Natural killer cell (primary cell): ENCODE data around the gene STARD3. TPM values are rescaled to one million over a fixed set of nuclear protein-coding genes. Genes with fewer than 3 reads are reported as not detected.

ENCODE experiments used
- ATAC-seq, 3 donors: fragments of 150-1000 bp in 2 of 3; fragments of 200-7000 bp in 1 of 3; cut with Tn5 transposase; 1 replicate in 1 of 3; 2 replicates in 2 of 3; pipeline ENCODE4 v1.10.0; 2021; ENCODE audit warnings: mild to moderate bottlenecking in 2 of 3, moderate library complexity in 2 of 3
- DNase-seq, 2 donors: peaks; one replicate each; pipeline versions ENCODE4 v3.0.0 to v3.0.0-alpha.2; 2013 to 2021; ENCODE audit warnings: mixed read lengths in 1 of 2
- H3K27ac ChIP-seq: one replicate; pipeline ENCODE4 v1.5.1; 2013; ENCODE audit warnings: mild to moderate bottlenecking, low read length
- H3K27me3 ChIP-seq: one replicate; pipeline ENCODE4 v1.6.1; 2013; ENCODE audit warnings: low read length; ENCODE audit not compliant: control insufficient read depth, insufficient read depth
- H3K36me3 ChIP-seq: one replicate; pipeline ENCODE4 v1.6.1; 2013; ENCODE audit warnings: low read length; ENCODE audit not compliant: control insufficient read depth, insufficient read depth
- H3K4me1 ChIP-seq: one replicate; pipeline ENCODE4 v1.6.1; 2013; ENCODE audit warnings: low read length; ENCODE audit not compliant: control insufficient read depth, insufficient read depth
- H3K4me3 ChIP-seq: one replicate; pipeline ENCODE4 v1.5.1; 2013; ENCODE audit warnings: low read length
- H3K9me3 ChIP-seq: one replicate; pipeline ENCODE4 v1.6.1; 2013; ENCODE audit warnings: low read length; ENCODE audit not compliant: control insufficient read depth, insufficient read depth
- H3K27ac Mint-ChIP-seq, 2 donors: one replicate each; pipeline ENCODE4 v1.8.0; 2022; ENCODE audit warnings: mild to moderate bottlenecking in 2 of 2, mixed read lengths in 2 of 2, moderate library complexity in 1 of 2
- H3K27me3 Mint-ChIP-seq, 2 donors: one replicate each; pipeline ENCODE4 v1.8.0; 2022; ENCODE audit warnings: low read depth in 2 of 2, mixed read lengths in 2 of 2
- H3K36me3 Mint-ChIP-seq: one replicate; pipeline ENCODE4 v1.8.0; 2022; ENCODE audit warnings: mixed read lengths
- H3K4me1 Mint-ChIP-seq, 2 donors: one replicate each; pipeline ENCODE4 v1.8.0; 2022; ENCODE audit warnings: mixed read lengths in 2 of 2
- H3K4me3 Mint-ChIP-seq: one replicate; pipeline ENCODE4 v1.8.0; 2022; ENCODE audit warnings: mild to moderate bottlenecking, moderate library complexity, mixed read lengths
- H3K9me3 Mint-ChIP-seq, 2 donors: one replicate each; pipeline ENCODE4 v1.8.0; 2022; ENCODE audit warnings: mixed read lengths in 2 of 2
- WGBS: methylation state at CpG from one replicate; pipeline ENCODE4 v1.1.7; 2013; ENCODE audit warnings: missing lambda C conversion rate; ENCODE audit not compliant: insufficient coverage; 5-methylcytosine and 5-hydroxymethylcytosine counted together
- intact Hi-C: fragments of 100-400 bp; cut with micrococcal nuclease; formaldehyde crosslinking; loops from one replicate; pipeline ENCODE4 v1.14.2; 2022
- total RNA-seq, 4 donors: library from RNA; stranded (reverse); fragments of 120-200 nt in 1 of 4; gene quantifications; one replicate each; pipeline versions ENCODE4 v1.2.3 to v1.2.4, GENCODE V29; 2013 to 2022
- TF ChIP-seq, protein P1 (sequence below): fragments of 200-600 bp; IDR thresholded peaks from one replicate; pipeline ENCODE4 v1.8.0; 2022; ENCODE audit warnings: antibody characterized with exemption

Gene STARD3
- total RNA-seq, 3 donors from 2014 or later (not counting 1 experiment from before 2014, with no cell fraction given): 97.1 to 115 (median 105) TPM

DNA sequence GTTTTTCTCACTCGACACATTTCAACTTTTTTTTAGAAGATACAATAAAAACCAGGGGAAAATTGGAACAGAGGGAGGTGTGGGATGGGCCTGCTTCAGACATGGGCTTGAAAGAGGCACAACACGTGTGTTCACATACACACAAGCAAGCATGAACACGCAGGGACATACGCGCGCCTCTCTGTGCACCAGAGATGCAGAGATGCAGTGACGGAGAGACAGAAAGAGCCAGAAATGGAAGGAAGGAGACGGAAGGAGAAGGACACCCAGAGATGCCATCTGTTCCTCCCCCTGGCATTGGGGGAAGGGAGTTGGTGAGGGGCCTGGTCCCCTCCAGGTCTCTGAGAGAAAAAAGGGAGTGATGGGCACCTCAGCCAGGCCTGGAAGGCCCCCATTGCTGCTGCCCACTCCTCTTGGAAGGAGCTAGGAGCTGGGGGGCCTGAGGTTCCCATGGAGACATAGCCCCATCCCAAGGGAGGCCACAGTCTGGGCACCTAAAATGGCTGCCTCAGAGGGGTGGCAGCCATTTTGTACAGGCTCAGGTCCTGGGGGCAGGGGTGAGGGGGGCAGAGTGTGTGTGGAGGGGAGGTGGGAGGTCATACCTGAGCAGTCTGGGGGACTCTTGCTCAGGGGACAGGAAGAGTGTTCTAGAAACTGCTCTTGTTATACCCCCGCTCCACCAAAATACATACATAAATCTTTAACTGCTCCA lies 25.4 kb upstream of the STARD3 start:
- WGBS: 95% methylated on average over 7 of the region's 9 CpGs
- Histone ChIP-seq H3K27me3 (peaks cover 21% of the 10 kb centered on the region), H3K27ac (no peak overlapping the region), H3K4me1 (peaks cover 8% of the 10 kb centered on the region), H3K4me3 (no peak overlapping the region), H3K9me3 (no peaks in the 10 kb centered on the region), H3K36me3 (no peaks in the 10 kb centered on the region)
- H3K9me3 Mint-ChIP-seq: no peaks in the 10 kb centered on the region
- peaks cover 0 to 7% of the 10 kb centered on the region in 2 donors for H3K4me1 Mint-ChIP-seq
- intact Hi-C loops: no loop called here
- ATAC-seq (no peak), DNase-seq (no peak)
- H3K4me3 Mint-ChIP-seq: no peak overlapping the region
- H3K36me3 Mint-ChIP-seq: no peaks in the 10 kb centered on the region
- TF ChIP-seq, protein P1, sequence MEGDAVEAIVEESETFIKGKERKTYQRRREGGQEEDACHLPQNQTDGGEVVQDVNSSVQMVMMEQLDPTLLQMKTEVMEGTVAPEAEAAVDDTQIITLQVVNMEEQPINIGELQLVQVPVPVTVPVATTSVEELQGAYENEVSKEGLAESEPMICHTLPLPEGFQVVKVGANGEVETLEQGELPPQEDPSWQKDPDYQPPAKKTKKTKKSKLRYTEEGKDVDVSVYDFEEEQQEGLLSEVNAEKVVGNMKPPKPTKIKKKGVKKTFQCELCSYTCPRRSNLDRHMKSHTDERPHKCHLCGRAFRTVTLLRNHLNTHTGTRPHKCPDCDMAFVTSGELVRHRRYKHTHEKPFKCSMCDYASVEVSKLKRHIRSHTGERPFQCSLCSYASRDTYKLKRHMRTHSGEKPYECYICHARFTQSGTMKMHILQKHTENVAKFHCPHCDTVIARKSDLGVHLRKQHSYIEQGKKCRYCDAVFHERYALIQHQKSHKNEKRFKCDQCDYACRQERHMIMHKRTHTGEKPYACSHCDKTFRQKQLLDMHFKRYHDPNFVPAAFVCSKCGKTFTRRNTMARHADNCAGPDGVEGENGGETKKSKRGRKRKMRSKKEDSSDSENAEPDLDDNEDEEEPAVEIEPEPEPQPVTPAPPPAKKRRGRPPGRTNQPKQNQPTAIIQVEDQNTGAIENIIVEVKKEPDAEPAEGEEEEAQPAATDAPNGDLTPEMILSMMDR: no peak
- H3K27ac Mint-ChIP-seq: no peak overlapping the region
- H3K27me3 Mint-ChIP-seq: peaks cover 32 to 43% of the 10 kb centered on the region in 2 donors

DNA sequence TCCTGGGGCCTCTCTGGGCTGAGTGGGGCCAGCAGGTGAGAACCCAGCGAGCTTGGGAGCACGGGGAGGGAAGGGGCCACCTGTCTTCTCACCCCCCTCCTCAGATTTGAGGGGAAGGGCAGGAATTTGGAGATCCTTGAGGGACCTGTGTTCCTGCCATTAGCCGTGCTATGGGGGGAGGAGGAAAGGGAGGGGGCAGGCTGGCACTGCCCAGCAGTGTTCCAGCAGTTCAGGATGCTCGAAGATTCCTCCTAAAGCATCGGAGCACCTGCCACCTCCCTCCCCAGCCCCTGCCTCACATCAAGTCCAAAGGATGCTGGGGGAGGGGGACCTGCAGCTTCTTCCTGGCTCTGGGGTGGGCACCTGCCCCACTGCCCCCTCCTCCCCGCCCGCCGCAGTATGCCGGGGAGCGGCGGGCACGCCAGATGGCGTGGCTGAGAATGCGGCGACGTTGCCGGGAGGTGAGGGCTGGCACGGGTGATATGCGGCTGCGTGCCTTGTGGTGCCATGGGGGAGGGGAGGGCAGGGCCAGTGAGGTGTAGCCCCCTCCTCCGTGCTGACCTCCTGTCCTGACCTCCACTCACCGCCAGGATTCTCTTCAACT lies 24.6 kb upstream of the STARD3 start:
- H3K4me3 Mint-ChIP-seq: no peak overlapping the region
- H3K36me3 Mint-ChIP-seq: no peaks in the 10 kb centered on the region
- Histone ChIP-seq H3K4me3 (no peak overlapping the region), H3K36me3 (no peaks in the 10 kb centered on the region), H3K27me3 (peaks cover 20% of the 10 kb centered on the region), H3K27ac (no peak overlapping the region), H3K4me1 (peaks cover 5% of the 10 kb centered on the region), H3K9me3 (no peaks in the 10 kb centered on the region)
- H3K27ac Mint-ChIP-seq: no peak overlapping the region
- DNase-seq: no peak
- peaks cover 32 to 37% of the 10 kb centered on the region in 2 donors for H3K27me3 Mint-ChIP-seq
- WGBS: 84% methylated on average over 20 of the region's 22 CpGs
- TF ChIP-seq, protein P1: no peak
- H3K4me1 Mint-ChIP-seq: peaks cover 0 to under 1% of the 10 kb centered on the region in 2 donors
- intact Hi-C loops: no loop called here
- no peaks in the 10 kb centered on the region for H3K9me3 Mint-ChIP-seq
- no peak for ATAC-seq

DNA sequence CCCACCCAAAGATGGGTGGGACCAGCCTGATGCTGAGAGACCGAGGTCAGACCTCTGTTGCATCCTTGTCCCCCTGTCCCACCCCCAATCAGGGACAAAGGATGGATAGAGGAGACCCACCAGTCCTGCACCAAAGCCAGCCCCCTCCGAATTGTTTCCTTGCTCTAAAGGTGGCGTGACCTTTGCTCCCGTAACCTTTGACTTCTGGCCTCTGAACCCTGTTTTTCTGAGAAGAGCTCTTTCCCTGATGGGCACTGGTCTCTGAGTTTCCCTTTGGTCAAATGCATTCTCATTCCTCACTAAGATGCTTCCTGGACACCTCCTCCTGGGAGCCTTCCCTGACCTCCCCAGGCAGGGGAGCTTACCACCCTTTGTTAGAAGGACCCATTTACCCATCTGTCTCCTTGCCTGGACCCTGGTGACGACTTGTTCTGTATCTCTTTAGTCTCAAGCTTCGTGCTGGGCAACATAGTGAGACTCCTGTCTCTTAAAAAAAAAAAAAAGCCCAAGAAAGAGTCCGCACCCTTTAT lies 23.9 kb upstream of the STARD3 start:
- no peaks in the 10 kb centered on the region for H3K36me3 Mint-ChIP-seq
- DNase-seq: no peak
- TF ChIP-seq, protein P1: no peak
- peaks cover 32 to 36% of the 10 kb centered on the region in 2 donors for H3K27me3 Mint-ChIP-seq
- Histone ChIP-seq H3K36me3 (no peaks in the 10 kb centered on the region), H3K4me3 (no peak overlapping the region), H3K27me3 (peaks cover 15% of the 10 kb centered on the region), H3K9me3 (no peaks in the 10 kb centered on the region), H3K4me1 (peaks cover 6% of the 10 kb centered on the region), H3K27ac (no peak overlapping the region)
- ATAC-seq: no peak
- no peak overlapping the region for H3K27ac Mint-ChIP-seq
- H3K4me3 Mint-ChIP-seq: no peak overlapping the region
- H3K4me1 Mint-ChIP-seq: peaks cover under 1% of the 10 kb centered on the region in 2 donors
- 86% methylated on average over 7 of the region's 7 CpGs for WGBS
- intact Hi-C loops: no loop called here
- H3K9me3 Mint-ChIP-seq: no peaks in the 10 kb centered on the region
